Naive thymus-derived CD8-positive, alpha-beta T cell (primary cell): ENCODE measurements around the gene SDK2. TPM values are rescaled to one million over a fixed set of nuclear protein-coding genes. Genes with fewer than 3 reads are reported as not detected.

Experiments
- ATAC-seq, 2 donors: fragments of 150-1000 bp; cut with Tn5 transposase in 1 of 2; sonication (Bioruptor Pico), chemical (Tn5 transposase) in 1 of 2; 1 replicate in 1 of 2; 2 replicates in 1 of 2; pipeline ENCODE4 v1.10.0; 2021; ENCODE audit warnings: mild to moderate bottlenecking in 2 of 2, moderate library complexity in 2 of 2
- POLR2A ChIA-PET: fragments of 350-600 bp; sonication (Branson Sonifier 250); formaldehyde crosslinking; loops from one replicate; lab custom pipeline; 2021; ENCODE audit warnings: antibody characterized with exemption; lab: Charles Lee
- DNase-seq, 10 donors: peaks; one replicate each; pipeline versions ENCODE4 v3.0.0 to v3.0.0-alpha.2; 2020 to 2022
- H3K27ac Mint-ChIP-seq, 10 donors: one replicate each; pipeline ENCODE4 v1.8.0; 2020 to 2022; ENCODE audit warnings: mild to moderate bottlenecking in 10 of 10, mixed read lengths in 10 of 10, moderate library complexity in 4 of 10, inconsistent platforms in 1 of 10
- H3K27me3 Mint-ChIP-seq, 5 donors: one replicate each; pipeline ENCODE4 v1.8.0; 2021 to 2022; ENCODE audit warnings: mixed read lengths in 5 of 5
- H3K36me3 Mint-ChIP-seq, 3 donors: one replicate each; pipeline ENCODE4 v1.8.0; 2020 to 2022; ENCODE audit warnings: mixed read lengths in 3 of 3, mild to moderate bottlenecking in 2 of 3, inconsistent platforms in 1 of 3
- H3K4me1 Mint-ChIP-seq, 4 donors: one replicate each; pipeline ENCODE4 v1.8.0; 2021 to 2022; ENCODE audit warnings: mixed read lengths in 4 of 4
- H3K4me3 Mint-ChIP-seq, 10 donors: one replicate each; pipeline ENCODE4 v1.8.0; 2020 to 2022; ENCODE audit warnings: mild to moderate bottlenecking in 10 of 10, mixed read lengths in 10 of 10, moderate library complexity in 6 of 10, inconsistent platforms in 1 of 10
- H3K9me3 Mint-ChIP-seq, 9 donors: one replicate each; pipeline ENCODE4 v1.8.0; 2020 to 2022; ENCODE audit warnings: mixed read lengths in 9 of 9, mild to moderate bottlenecking in 3 of 9, inconsistent platforms in 1 of 9, moderate library complexity in 1 of 9
- polyA plus RNA-seq, 3 donors: library from polyadenylated mRNA; unstranded; fragments of 300-500 nt; fragmentation: Illumina TruSeq; gene quantifications; one replicate each; pipeline ENCODE4 v1.2.3, GENCODE V29; 2021
- total RNA-seq, 8 experiments: library from RNA in 2 of 8; stranded (reverse) in 2 of 8; gene quantifications; one replicate each; pipeline ENCODE4 v1.2.3 and lab custom pipeline; 2021 to 2026

The SDK2 gene
- total and polyA plus RNA-seq, 5 experiments from 2014 or later = 0.27 to 11.3 (median 4.2) TPM

GRCh38 chr17:73498176-73498575, 146.1 kb downstream of the SDK2 start:
- H3K9me3 Mint-ChIP-seq = no peaks in the 10 kb centered on the region
- H3K4me3 Mint-ChIP-seq = no peak overlapping the region
- DNase-seq (peak in 1 of 10 donors; percentile 11), ATAC-seq (no peak)
- H3K4me1 Mint-ChIP-seq = peaks cover 0 to 9% (median 1%) of the 10 kb centered on the region in 4 donors
- POLR2A ChIA-PET = no interaction called here
- peaks cover 0 to 5% (median 3%) of the 10 kb centered on the region in 3 donors for H3K36me3 Mint-ChIP-seq
- H3K27ac Mint-ChIP-seq = peak overlapping the region in 2 of 10 donors; percentile 16 to 67
- no peaks in the 10 kb centered on the region for H3K27me3 Mint-ChIP-seq

- Mint-ChIP-seq H3K4me3 (no peak overlapping the region), H3K27ac (peak overlapping the region in 2 of 10 donors; percentile 2 to 63), H3K4me1 (peaks cover 0 to 9% (median 1%) of the 10 kb centered on the region in 4 donors), H3K9me3 (no peaks in the 10 kb centered on the region), H3K36me3 (peaks cover 0 to 5% (median 3%) of the 10 kb centered on the region in 3 donors), H3K27me3 (no peaks in the 10 kb centered on the region)
- POLR2A ChIA-PET = no interaction called here
- DNase-seq (peak in 1 of 10 donors; percentile 51), ATAC-seq (no peak)
Observed at GRCh38 chr17:73497721-73498120, 146.5 kb downstream of the SDK2 start.

GRCh38 chr17:73496232-73496631, 148.0 kb downstream of the SDK2 start:
- ATAC-seq = no peak
- no peak overlapping the region for H3K4me3 Mint-ChIP-seq
- H3K4me1 Mint-ChIP-seq = peaks cover 0 to 9% (median 2%) of the 10 kb centered on the region in 4 donors
- no peaks in the 10 kb centered on the region for H3K9me3 Mint-ChIP-seq
- peak in 1 of 10 donors; percentile 51 for DNase-seq
- peaks cover 0 to 3% (median 0%) of the 10 kb centered on the region in 3 donors for H3K36me3 Mint-ChIP-seq
- H3K27me3 Mint-ChIP-seq = no peaks in the 10 kb centered on the region
- H3K27ac Mint-ChIP-seq = no peak overlapping the region
- POLR2A ChIA-PET = no interaction called here

GRCh38 chr17:73495641-73496040, 148.6 kb downstream of the SDK2 start:
- no peak for ATAC-seq
- no peaks in the 10 kb centered on the region for H3K9me3 Mint-ChIP-seq
- H3K36me3 Mint-ChIP-seq = peaks cover 0 to 3% (median 0%) of the 10 kb centered on the region in 3 donors
- H3K27ac Mint-ChIP-seq = no peak overlapping the region
- H3K4me3 Mint-ChIP-seq = no peak overlapping the region
- H3K4me1 Mint-ChIP-seq = peaks cover 0 to 9% (median 1%) of the 10 kb centered on the region in 4 donors
- H3K27me3 Mint-ChIP-seq = no peaks in the 10 kb centered on the region
- POLR2A ChIA-PET = interaction anchor here (0.6 kb wide), 1 partner anchor 173 kb away, joined by 3 read pairs; no protein-coding TSS in a partner anchor
- no peak for DNase-seq

GRCh38 chr17:73494950-73495349, 149.3 kb downstream of the SDK2 start:
- Mint-ChIP-seq H3K27me3 (no peaks in the 10 kb centered on the region), H3K36me3 (peaks cover 0 to 3% (median 0%) of the 10 kb centered on the region in 3 donors), H3K27ac (no peak overlapping the region), H3K4me1 (peaks cover 0 to 5% (median 2%) of the 10 kb centered on the region in 4 donors), H3K4me3 (no peak overlapping the region), H3K9me3 (no peaks in the 10 kb centered on the region)
- ATAC-seq (no peak), DNase-seq (peak in 1 of 10 donors; percentile 36)
- POLR2A ChIA-PET = interaction anchor here (0.6 kb wide), 1 partner anchor 174 kb away, joined by 3 read pairs; no protein-coding TSS in a partner anchor

- Mint-ChIP-seq H3K4me3 (no peak overlapping the region), H3K36me3 (peaks cover 0 to 3% (median 0%) of the 10 kb centered on the region in 3 donors), H3K27ac (peak overlapping the region in 2 of 10 donors; percentile 59 to 69), H3K9me3 (no peaks in the 10 kb centered on the region), H3K27me3 (no peaks in the 10 kb centered on the region), H3K4me1 (peaks cover 0 to 5% (median 2%) of the 10 kb centered on the region in 4 donors)
- DNase-seq (peak in 1 of 10 donors; percentile 52), ATAC-seq (no peak)
- POLR2A ChIA-PET = no interaction called here
Observed at GRCh38 chr17:73493956-73494926, 150.0 kb downstream of the SDK2 start.

GRCh38 chr17:73492821-73493814, 151.1 kb downstream of the SDK2 start:
- ATAC-seq = no peak
- Mint-ChIP-seq H3K36me3 (peaks cover 0 to 1% (median 0%) of the 10 kb centered on the region in 3 donors), H3K4me1 (peaks cover 0 to 4% (median under 1%) of the 10 kb centered on the region in 4 donors), H3K4me3 (no peak overlapping the region), H3K27ac (peak overlapping the region in 2 of 10 donors; percentile 3 to 43), H3K9me3 (no peaks in the 10 kb centered on the region), H3K27me3 (no peaks in the 10 kb centered on the region)
- POLR2A ChIA-PET = no interaction called here
- DNase-seq = peak in 1 of 10 donors; percentile 58

- Mint-ChIP-seq H3K27me3 (no peaks in the 10 kb centered on the region), H3K9me3 (no peaks in the 10 kb centered on the region), H3K4me3 (no peak overlapping the region), H3K4me1 (peaks cover 0 to 4% (median under 1%) of the 10 kb centered on the region in 4 donors), H3K36me3 (peaks cover 0 to 2% (median 0%) of the 10 kb centered on the region in 3 donors), H3K27ac (peak overlapping the region in 1 of 10 donors; percentile 8)
- ATAC-seq (no peak), DNase-seq (peak in 1 of 10 donors; percentile 28)
- POLR2A ChIA-PET = no interaction called here
Observed at GRCh38 chr17:73492125-73492820, 152.0 kb downstream of the SDK2 start.

GRCh38 chr17:73491648-73492047, 152.6 kb downstream of the SDK2 start:
- DNase-seq = peak in 1 of 10 donors; percentile 31
- no peak overlapping the region for H3K4me3 Mint-ChIP-seq
- peaks cover 0 to 2% (median 0%) of the 10 kb centered on the region in 9 donors for H3K9me3 Mint-ChIP-seq
- no peak overlapping the region for H3K27ac Mint-ChIP-seq
- H3K27me3 Mint-ChIP-seq = no peaks in the 10 kb centered on the region
- ATAC-seq = no peak
- POLR2A ChIA-PET = no interaction called here
- peaks cover 0 to 5% (median 0%) of the 10 kb centered on the region in 3 donors for H3K36me3 Mint-ChIP-seq
- peaks cover 0 to 4% (median under 1%) of the 10 kb centered on the region in 4 donors for H3K4me1 Mint-ChIP-seq

GRCh38 chr17:73490851-73491250, 153.4 kb downstream of the SDK2 start:
- peak in 1 of 10 donors; percentile 1 for DNase-seq
- POLR2A ChIA-PET = interaction anchor here (0.8 kb wide), 1 partner anchor 156 kb away, joined by 4 read pairs; no protein-coding TSS in a partner anchor
- H3K27me3 Mint-ChIP-seq = peaks cover 0 to 5% (median 0%) of the 10 kb centered on the region in 5 donors
- peaks cover 0 to 4% (median under 1%) of the 10 kb centered on the region in 9 donors for H3K9me3 Mint-ChIP-seq
- H3K27ac Mint-ChIP-seq = no peak overlapping the region
- ATAC-seq = no peak
- peaks cover 0 to 4% (median 2%) of the 10 kb centered on the region in 4 donors for H3K4me1 Mint-ChIP-seq
- H3K4me3 Mint-ChIP-seq = no peak overlapping the region
- peaks cover 0 to 10% (median 1%) of the 10 kb centered on the region in 3 donors for H3K36me3 Mint-ChIP-seq

- Mint-ChIP-seq H3K27ac (no peak overlapping the region), H3K4me1 (peaks cover 0 to 4% (median 2%) of the 10 kb centered on the region in 4 donors), H3K36me3 (peaks cover 3 to 19% (median 9%) of the 10 kb centered on the region in 3 donors), H3K9me3 (peaks cover 0 to 10% (median 6%) of the 10 kb centered on the region in 9 donors), H3K27me3 (peaks cover 0 to 8% (median 0%) of the 10 kb centered on the region in 5 donors), H3K4me3 (no peak overlapping the region)
- DNase-seq (peak in 1 of 10 donors; percentile 22), ATAC-seq (no peak)
- POLR2A ChIA-PET = interaction anchor here (1.1 kb wide), 1 partner anchor 102 kb away, joined by 3 read pairs; no protein-coding TSS in a partner anchor
Observed at GRCh38 chr17:73489991-73490390, 154.3 kb downstream of the SDK2 start.
